ENCODE data around the gene ANKRD39.

Gene ANKRD39

DNA sequence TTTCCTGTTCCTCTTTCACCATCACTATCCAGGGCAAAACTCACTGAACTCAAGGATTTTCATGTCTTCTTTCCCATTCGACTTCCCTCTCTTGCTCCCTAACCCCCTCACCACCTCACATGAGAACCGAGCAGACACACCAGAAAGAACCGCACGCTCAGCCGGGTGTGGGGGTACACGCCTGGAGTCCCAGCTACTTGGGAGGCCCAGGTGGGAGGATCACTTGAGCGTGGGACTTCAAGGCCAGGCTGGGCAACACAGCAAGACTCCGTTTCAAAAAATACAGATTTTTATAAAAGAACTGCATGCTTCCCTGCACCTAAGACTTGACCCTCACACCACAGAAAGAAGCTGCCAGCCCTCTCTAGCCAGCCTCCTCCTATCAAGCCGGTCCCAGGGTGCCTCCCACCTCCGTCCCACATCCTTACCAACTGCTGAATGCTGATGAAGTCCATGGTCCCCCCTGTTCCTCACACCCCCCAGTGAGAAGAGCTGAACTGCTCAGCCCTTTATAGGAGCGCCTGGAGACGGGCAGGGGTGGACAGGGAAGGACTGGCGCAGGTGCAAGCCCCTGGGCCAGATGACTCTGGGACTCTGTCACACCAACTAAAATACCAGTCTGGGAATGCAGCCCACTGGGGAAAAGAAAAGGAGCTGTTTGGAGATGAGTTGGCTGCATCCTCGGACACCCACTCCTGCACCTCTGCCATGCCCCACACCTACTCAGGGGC, 14.1 kb downstream of the ANKRD39 start, which contains the start of gene ANKRD23:
Gene ANKRD23 (minus strand): TSS at position 484 of the 731 bp plus-strand sequence. CDS start 29 bp downstream, at position 455.
- no peak within 1 kb of the TSS for H3K27ac ChIP-seq (ENCODE audit: low read depth, low read length)

DNA sequence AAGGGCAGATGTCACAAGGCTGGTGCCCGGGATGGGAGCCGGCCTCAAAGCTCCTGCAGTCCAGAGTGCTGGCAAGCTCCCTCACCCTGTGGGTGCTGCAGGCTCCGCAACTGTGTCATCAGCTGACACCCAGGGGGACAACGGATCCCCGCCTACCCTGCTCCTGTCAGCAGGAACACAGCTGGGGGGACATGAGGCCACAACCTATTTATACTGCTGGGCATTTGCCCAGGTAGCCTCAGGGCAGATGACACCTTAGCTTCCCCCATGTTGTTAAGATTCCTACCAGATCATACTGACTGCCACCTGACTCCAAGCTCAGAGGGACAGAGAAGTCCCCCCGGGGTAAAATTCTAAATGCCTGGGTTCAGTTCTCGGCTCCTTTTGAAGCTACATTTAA, 15.2 kb downstream of the ANKRD39 start:
- H3K9ac ChIP-seq (ENCODE audit: low read length) = no peak overlapping the region
- peaks cover 32% of the 10 kb centered on the region for H3K36me3 ChIP-seq (ENCODE audit: insufficient read depth, low read length)
- no peak overlapping the region for H3K4me3 ChIP-seq (ENCODE audit: low read depth in 1 of 2, low read length in 2 of 2)
- no peak overlapping the region for H3K27ac ChIP-seq (ENCODE audit: low read depth, low read length)
- H3K4me1 ChIP-seq (ENCODE audit: insufficient read depth, low read length) = peaks cover 9% of the 10 kb centered on the region
- no peaks in the 10 kb centered on the region for H3K9me3 ChIP-seq (ENCODE audit: low read length)
- no peaks in the 10 kb centered on the region for H3K27me3 ChIP-seq (ENCODE audit: control insufficient read depth in 1 of 2, insufficient read depth in 2 of 2, low read length in 2 of 2)

More for the DNA sequence above, 14.1 kb downstream of the ANKRD39 start, which contains the start of gene ANKRD23:
- no peaks in the 10 kb centered on the region for H3K9me3 ChIP-seq (ENCODE audit: low read length)
- H3K9ac ChIP-seq (ENCODE audit: low read length) = no peak within 1 kb of the TSS
- peaks cover 28% of the 10 kb centered on the region for H3K36me3 ChIP-seq (ENCODE audit: insufficient read depth, low read length)
- no peak within 1 kb of the TSS for H3K4me3 ChIP-seq (ENCODE audit: low read depth in 1 of 2, low read length in 2 of 2)
- peaks cover 9% of the 10 kb centered on the region for H3K4me1 ChIP-seq (ENCODE audit: insufficient read depth, low read length)
- no peaks in the 10 kb centered on the region for H3K27me3 ChIP-seq (ENCODE audit: control insufficient read depth in 1 of 2, insufficient read depth in 2 of 2, low read length in 2 of 2)

DNA sequence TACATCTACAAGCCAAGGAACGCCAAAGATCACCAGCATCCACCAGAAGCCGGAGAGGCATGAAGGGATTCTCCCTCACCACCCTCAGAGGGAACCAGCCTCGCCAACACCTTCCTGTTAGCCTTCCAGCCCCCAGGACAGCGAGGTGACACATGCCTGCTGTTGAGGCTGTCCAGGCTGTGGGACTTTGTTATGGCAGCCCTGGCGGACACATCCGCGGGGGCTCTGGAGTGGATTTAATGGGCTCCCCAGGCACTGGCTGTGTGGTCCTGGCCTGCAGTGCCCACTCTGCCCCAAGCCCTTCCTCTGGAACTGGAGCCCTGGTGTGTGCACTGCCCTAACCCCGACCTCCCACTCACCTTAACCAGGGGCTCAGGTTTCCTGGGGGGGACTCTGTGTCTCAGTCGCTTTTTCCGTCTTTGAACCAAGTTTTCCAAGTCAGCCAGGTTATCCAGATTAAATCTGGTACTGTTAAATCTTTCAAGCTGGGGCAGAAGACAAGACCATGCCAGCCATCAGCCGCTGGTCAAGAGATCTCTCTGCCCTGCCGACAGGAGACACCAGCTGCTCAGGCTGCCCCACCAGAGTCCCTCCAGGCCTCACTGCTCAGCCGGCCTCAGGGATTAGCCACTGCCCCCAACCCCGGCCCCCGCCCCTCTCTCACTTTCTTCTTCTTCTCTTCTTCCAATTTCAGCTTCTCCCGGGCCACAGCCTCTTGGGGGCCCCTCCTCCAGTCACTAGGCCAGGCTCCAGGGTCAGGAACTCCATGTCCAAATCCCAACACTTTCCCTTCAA, 15.9 kb downstream of the ANKRD39 start:
- H3K4me3 ChIP-seq (ENCODE audit: low read depth in 1 of 2, low read length in 2 of 2) = no peak overlapping the region
- no peak overlapping the region for H3K27ac ChIP-seq (ENCODE audit: low read depth, low read length)
- H3K27me3 ChIP-seq (ENCODE audit: control insufficient read depth in 1 of 2, insufficient read depth in 2 of 2, low read length in 2 of 2) = no peaks in the 10 kb centered on the region
- peaks cover 33% of the 10 kb centered on the region for H3K36me3 ChIP-seq (ENCODE audit: insufficient read depth, low read length)
- H3K4me1 ChIP-seq (ENCODE audit: insufficient read depth, low read length) = peaks cover 9% of the 10 kb centered on the region
- H3K9ac ChIP-seq (ENCODE audit: low read length) = no peak overlapping the region
- no peaks in the 10 kb centered on the region for H3K9me3 ChIP-seq (ENCODE audit: low read length)

- Histone ChIP-seq H3K36me3 (ENCODE audit: insufficient read depth, low read length) (peaks cover 26% of the 10 kb centered on the region), H3K27ac (ENCODE audit: low read depth, low read length) (no peak overlapping the region)
These were observed 17.7 kb downstream of the ANKRD39 start for GRCh38 chr2:96839875-96840850.

GRCh38 chr2:96839293-96839874, 18.4 kb downstream of the ANKRD39 start:
- H3K9me3 ChIP-seq (ENCODE audit: low read length) = no peaks in the 10 kb centered on the region
- H3K36me3 ChIP-seq (ENCODE audit: insufficient read depth, low read length) = peaks cover 26% of the 10 kb centered on the region
- H3K4me3 ChIP-seq (ENCODE audit: low read depth in 1 of 2, low read length in 2 of 2) = peak overlapping the region in 1 of 2 donors; percentile 6
- no peak overlapping the region for H3K9ac ChIP-seq (ENCODE audit: low read length)
- no peaks in the 10 kb centered on the region for H3K27me3 ChIP-seq (ENCODE audit: control insufficient read depth in 1 of 2, insufficient read depth in 2 of 2, low read length in 2 of 2)
- H3K27ac ChIP-seq (ENCODE audit: low read depth, low read length) = no peak overlapping the region
- H3K4me1 ChIP-seq (ENCODE audit: insufficient read depth, low read length) = peaks cover 9% of the 10 kb centered on the region

More at GRCh38 chr2:96839875-96840850, 17.7 kb downstream of the ANKRD39 start:
- no peak overlapping the region for H3K9ac ChIP-seq (ENCODE audit: low read length)
- H3K27me3 ChIP-seq (ENCODE audit: control insufficient read depth in 1 of 2, insufficient read depth in 2 of 2, low read length in 2 of 2) = no peaks in the 10 kb centered on the region
- peaks cover 9% of the 10 kb centered on the region for H3K4me1 ChIP-seq (ENCODE audit: insufficient read depth, low read length)
- peak overlapping the region in 1 of 2 donors; percentile 6 for H3K4me3 ChIP-seq (ENCODE audit: low read depth in 1 of 2, low read length in 2 of 2)
- no peaks in the 10 kb centered on the region for H3K9me3 ChIP-seq (ENCODE audit: low read length)

GRCh38 chr2:96838345-96839292, 19.2 kb downstream of the ANKRD39 start:
- H3K4me1 ChIP-seq (ENCODE audit: insufficient read depth, low read length) = peaks cover 9% of the 10 kb centered on the region
- H3K27me3 ChIP-seq (ENCODE audit: control insufficient read depth in 1 of 2, insufficient read depth in 2 of 2, low read length in 2 of 2) = no peaks in the 10 kb centered on the region
- peaks cover 26% of the 10 kb centered on the region for H3K36me3 ChIP-seq (ENCODE audit: insufficient read depth, low read length)
- H3K9me3 ChIP-seq (ENCODE audit: low read length) = no peaks in the 10 kb centered on the region
- H3K27ac ChIP-seq (ENCODE audit: low read depth, low read length) = no peak overlapping the region
- no peak overlapping the region for H3K9ac ChIP-seq (ENCODE audit: low read length)
- no peak overlapping the region for H3K4me3 ChIP-seq (ENCODE audit: low read depth in 1 of 2, low read length in 2 of 2)

DNA sequence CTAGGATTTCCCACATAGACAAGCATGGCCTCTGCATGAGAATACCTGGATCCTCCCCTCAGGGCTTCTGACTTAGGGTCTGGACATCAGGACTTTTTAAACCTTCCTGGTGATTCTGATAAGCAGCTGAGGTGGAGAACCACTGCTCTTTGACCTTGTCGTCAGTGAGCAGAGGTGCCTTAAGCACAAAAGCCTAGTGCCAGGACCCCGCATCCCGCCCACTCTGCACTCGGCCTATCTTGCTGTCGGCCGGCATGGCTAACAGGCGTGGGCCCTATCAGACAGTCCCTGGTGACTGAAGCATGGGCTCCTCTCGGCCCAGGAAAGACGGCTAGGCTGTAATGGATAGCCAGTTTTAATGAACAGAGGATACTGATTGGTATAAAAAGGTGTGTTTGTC, 20.2 kb downstream of the ANKRD39 start:
- H3K27ac ChIP-seq (ENCODE audit: low read depth, low read length) = no peak overlapping the region
- H3K27me3 ChIP-seq (ENCODE audit: control insufficient read depth in 1 of 2, insufficient read depth in 2 of 2, low read length in 2 of 2) = no peaks in the 10 kb centered on the region
- no peaks in the 10 kb centered on the region for H3K9me3 ChIP-seq (ENCODE audit: low read length)
- peaks cover 37% of the 10 kb centered on the region for H3K36me3 ChIP-seq (ENCODE audit: insufficient read depth, low read length)
- peaks cover 9% of the 10 kb centered on the region for H3K4me1 ChIP-seq (ENCODE audit: insufficient read depth, low read length)
- no peak overlapping the region for H3K9ac ChIP-seq (ENCODE audit: low read length)
- no peak overlapping the region for H3K4me3 ChIP-seq (ENCODE audit: low read depth in 1 of 2, low read length in 2 of 2)

DNA sequence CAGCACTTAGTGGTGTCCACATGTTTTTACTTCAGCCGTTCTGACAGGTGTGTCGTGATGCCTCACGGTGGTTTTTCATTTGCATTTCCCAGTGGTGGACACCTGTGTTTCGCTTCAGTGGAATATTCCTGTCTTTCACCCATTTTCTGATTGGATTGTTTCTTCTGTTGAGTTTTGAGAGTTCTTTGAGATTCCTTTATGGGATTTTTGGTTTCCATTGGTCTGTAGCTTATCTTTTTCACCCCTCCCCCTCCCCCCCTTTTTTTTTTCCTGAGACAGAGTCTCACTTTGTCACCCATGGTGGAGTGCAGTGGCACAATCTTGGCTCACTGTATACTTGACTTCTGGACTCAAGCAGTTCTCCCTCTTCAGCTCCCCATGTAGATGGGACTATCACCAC, 22.0 kb downstream of the ANKRD39 start:
- Histone ChIP-seq H3K4me1 (ENCODE audit: insufficient read depth, low read length) (peaks cover 9% of the 10 kb centered on the region), H3K27me3 (ENCODE audit: control insufficient read depth in 1 of 2, insufficient read depth in 2 of 2, low read length in 2 of 2) (no peaks in the 10 kb centered on the region), H3K27ac (ENCODE audit: low read depth, low read length) (no peak overlapping the region), H3K36me3 (ENCODE audit: insufficient read depth, low read length) (peaks cover 53% of the 10 kb centered on the region), H3K4me3 (ENCODE audit: low read depth in 1 of 2, low read length in 2 of 2) (no peak overlapping the region), H3K9ac (ENCODE audit: low read length) (no peak overlapping the region), H3K9me3 (ENCODE audit: low read length) (no peaks in the 10 kb centered on the region)

DNA sequence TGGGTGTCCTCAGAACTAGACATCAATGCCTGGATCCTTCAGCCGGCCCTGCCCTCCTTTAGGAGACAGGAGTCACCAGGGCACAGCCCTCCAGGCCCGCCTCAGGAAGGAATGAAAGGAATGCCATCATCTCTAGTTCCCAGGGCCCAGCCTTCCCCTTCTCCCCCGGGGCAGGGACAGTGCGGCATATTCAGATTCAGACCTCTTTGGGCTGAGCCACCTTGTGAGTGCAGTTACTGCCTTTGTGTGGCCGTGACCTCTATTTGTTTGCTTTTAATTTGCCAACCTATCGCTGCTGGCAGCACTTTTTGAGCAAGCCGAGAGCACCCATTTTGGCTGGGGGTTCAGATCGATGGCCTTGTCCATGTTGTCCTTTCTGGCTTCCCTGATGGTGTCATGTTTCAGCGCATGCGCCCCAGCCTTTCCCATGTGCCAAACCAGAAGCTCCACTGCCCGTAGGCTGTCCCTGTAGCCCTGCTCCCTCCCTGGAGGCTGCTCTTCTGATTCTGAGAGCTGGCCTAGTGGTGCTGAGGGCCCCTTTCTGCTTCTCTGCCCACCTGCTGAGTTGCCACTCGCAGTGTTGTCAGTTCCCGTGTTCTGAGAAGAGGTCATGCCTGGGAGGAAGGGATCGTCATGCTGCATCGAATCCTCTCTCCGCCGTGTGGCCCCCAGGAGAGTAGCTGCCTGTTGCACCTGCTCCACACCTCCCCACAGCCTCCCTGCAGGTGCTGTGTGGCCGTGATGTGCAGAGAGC, 24.9 kb downstream of the ANKRD39 start:
- Histone ChIP-seq H3K4me3 (ENCODE audit: low read depth in 1 of 2, low read length in 2 of 2) (no peak overlapping the region), H3K27ac (ENCODE audit: low read depth, low read length) (no peak overlapping the region), H3K9ac (ENCODE audit: low read length) (no peak overlapping the region), H3K4me1 (ENCODE audit: insufficient read depth, low read length) (no peaks in the 10 kb centered on the region), H3K9me3 (ENCODE audit: low read length) (no peaks in the 10 kb centered on the region), H3K27me3 (ENCODE audit: control insufficient read depth in 1 of 2, insufficient read depth in 2 of 2, low read length in 2 of 2) (no peaks in the 10 kb centered on the region), H3K36me3 (ENCODE audit: insufficient read depth, low read length) (peaks cover 65% of the 10 kb centered on the region)
